Immature natural killer cell (primary cell): ENCODE results near the gene PDS5A. TPM values are rescaled to one million over a fixed set of nuclear protein-coding genes. Genes with fewer than 3 reads are reported as not detected.
A peak's percentile ranks its signal among the peaks of the same experiment; 100 is the strongest.
"Not testable (repeated sequence)": the region's sequence is repeated elsewhere in the genome, so short reads cannot be mapped to it uniquely, and the experiment has no call there.

Experiments
- DNase-seq, 3 donors: peaks; one replicate each; pipeline ENCODE4 v3.0.0; 2022; ENCODE audit warnings: mixed read lengths in 1 of 3
- H3K27ac Mint-ChIP-seq, 6 donors: one replicate each; pipeline ENCODE4 v1.8.0; 2020; ENCODE audit warnings: mixed read lengths in 6 of 6, mild to moderate bottlenecking in 5 of 6, inconsistent platforms in 4 of 6, moderate library complexity in 3 of 6
- H3K27me3 Mint-ChIP-seq, 3 donors: one replicate each; pipeline ENCODE4 v1.8.0; 2020 to 2021; ENCODE audit warnings: low read depth in 3 of 3, mild to moderate bottlenecking in 3 of 3, mixed read lengths in 3 of 3, moderate library complexity in 3 of 3, inconsistent platforms in 1 of 3
- H3K36me3 Mint-ChIP-seq, 3 donors: one replicate each; pipeline ENCODE4 v1.8.0; 2020; ENCODE audit warnings: mixed read lengths in 3 of 3, inconsistent platforms in 2 of 3, mild to moderate bottlenecking in 2 of 3
- H3K4me1 Mint-ChIP-seq, 2 donors: one replicate each; pipeline ENCODE4 v1.8.0; 2020; ENCODE audit warnings: inconsistent platforms in 2 of 2, mild to moderate bottlenecking in 2 of 2, mixed read lengths in 2 of 2, moderate library complexity in 1 of 2
- H3K4me3 Mint-ChIP-seq, 5 donors: one replicate each; pipeline ENCODE4 v1.8.0; 2020; ENCODE audit warnings: mild to moderate bottlenecking in 5 of 5, mixed read lengths in 5 of 5, inconsistent platforms in 3 of 5, moderate library complexity in 3 of 5
- H3K9me3 Mint-ChIP-seq, 6 donors: one replicate each; pipeline ENCODE4 v1.8.0; 2020; ENCODE audit warnings: mild to moderate bottlenecking in 6 of 6, mixed read lengths in 6 of 6, inconsistent platforms in 4 of 6, moderate library complexity in 3 of 6
- polyA plus RNA-seq, 3 donors: library from polyadenylated mRNA; unstranded; fragments of 300-500 nt; fragmentation: Illumina TruSeq; gene quantifications; one replicate each; pipeline ENCODE4 v1.2.3, GENCODE V29; 2021

PDS5A gene
- polyA plus RNA-seq = 10 to 100 TPM; 21.6 to 43.2 (median 23.7) TPM

- Mint-ChIP-seq H3K27ac (peak within 1 kb of the TSS; percentile 75 to 97 (median 95)), H3K4me1 (peaks cover 31 to 39% of the 10 kb centered on the region in 2 donors), H3K36me3 (peaks cover 0 to 18% (median 3%) of the 10 kb centered on the region in 3 donors), H3K4me3 (peak within 1 kb of the TSS; percentile 88 to 95 (median 92)), H3K27me3 (peaks cover 0 to 3% (median 1%) of the 10 kb centered on the region in 3 donors), H3K9me3 (peaks cover 0 to 2% (median 0%) of the 10 kb centered on the region in 6 donors)
- peak; percentile 87 to 91 (median 90) for DNase-seq
Measured at GRCh38 chr4:39977489-39978377, at the start of gene PDS5A. PDS5A (minus strand) TSS chr4:39977911; CDS start chr4:39976577, 1,334 bp downstream.

DNA sequence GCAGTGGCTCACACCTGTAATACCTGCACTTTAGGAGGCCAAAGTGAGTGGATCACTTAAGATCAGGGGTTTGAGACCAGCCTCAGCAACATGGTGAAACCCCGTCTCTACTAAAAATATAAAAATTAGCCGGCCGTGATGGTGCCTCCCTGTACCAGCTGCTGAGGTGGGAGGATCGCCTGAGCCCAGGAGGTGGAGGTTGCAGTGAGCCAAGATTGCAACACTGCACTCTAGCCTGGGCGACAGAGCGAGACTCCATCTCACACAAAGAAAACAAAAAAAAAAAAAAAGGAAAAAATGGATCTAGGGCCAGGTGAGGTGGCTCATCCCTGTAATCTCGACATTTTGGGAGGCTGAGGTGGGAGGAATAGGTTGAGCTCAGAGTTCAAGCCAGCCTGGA lies 46.3 kb upstream of the PDS5A start:
- not testable (repeated sequence) for DNase-seq, H3K4me1 Mint-ChIP-seq, H3K27me3 Mint-ChIP-seq, H3K9me3 Mint-ChIP-seq, H3K4me3 Mint-ChIP-seq, H3K36me3 Mint-ChIP-seq, H3K27ac Mint-ChIP-seq

- H3K9me3 Mint-ChIP-seq, H3K27ac Mint-ChIP-seq, DNase-seq, H3K4me3 Mint-ChIP-seq, H3K36me3 Mint-ChIP-seq, H3K27me3 Mint-ChIP-seq, H3K4me1 Mint-ChIP-seq: not testable (repeated sequence)
Measured at GRCh38 chr4:40021116-40021515, 43.4 kb upstream of the PDS5A start.

DNA sequence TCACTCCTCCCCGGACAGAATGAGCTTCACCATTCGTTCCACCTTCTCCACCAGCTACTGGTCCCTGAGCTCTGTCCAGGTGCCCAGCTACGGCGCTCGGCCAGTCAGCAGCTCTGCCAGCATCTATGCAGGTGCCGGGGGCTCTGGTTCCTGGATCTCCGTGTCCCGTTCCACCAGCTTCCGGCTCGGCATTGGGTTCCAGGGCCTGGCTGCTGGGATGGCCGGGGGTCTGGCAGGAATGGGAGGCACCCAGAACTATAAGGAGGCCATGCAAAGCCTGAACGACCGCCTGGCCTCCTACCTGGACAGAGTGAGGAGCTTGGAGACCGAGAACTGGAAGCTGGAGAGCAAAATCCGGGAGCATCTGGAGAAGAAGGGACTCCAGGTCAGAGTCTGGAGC lies 42.5 kb upstream of the PDS5A start:
- no peaks in the 10 kb centered on the region for H3K36me3 Mint-ChIP-seq
- DNase-seq = no peak
- peaks cover 0 to 4% (median 0%) of the 10 kb centered on the region in 3 donors for H3K27me3 Mint-ChIP-seq
- no peaks in the 10 kb centered on the region for H3K9me3 Mint-ChIP-seq
- no peak overlapping the region for H3K27ac Mint-ChIP-seq
- no peak overlapping the region for H3K4me3 Mint-ChIP-seq
- no peaks in the 10 kb centered on the region for H3K4me1 Mint-ChIP-seq

DNA sequence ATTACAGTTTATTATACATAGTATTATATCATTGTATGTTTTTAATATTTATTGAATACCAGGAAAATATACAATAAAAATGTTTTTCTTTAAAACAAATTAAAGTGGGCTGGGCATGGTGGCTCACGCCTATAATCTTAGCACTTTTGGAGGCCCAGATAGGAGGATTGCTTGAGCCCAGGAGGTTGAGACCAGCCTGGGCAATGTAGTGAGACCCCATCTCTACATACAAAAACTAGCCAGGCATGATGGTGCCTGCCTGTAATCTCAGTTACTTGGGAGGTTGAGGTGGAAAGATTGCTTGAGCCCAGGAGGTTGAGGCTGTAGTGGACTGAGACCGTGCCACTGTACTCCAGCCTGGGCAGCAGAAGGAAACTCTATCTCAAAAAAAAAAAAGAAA lies 38.3 kb upstream of the PDS5A start:
- H3K4me3 Mint-ChIP-seq = no peak overlapping the region
- H3K27me3 Mint-ChIP-seq = peaks cover 0 to 3% (median 0%) of the 10 kb centered on the region in 3 donors

DNA sequence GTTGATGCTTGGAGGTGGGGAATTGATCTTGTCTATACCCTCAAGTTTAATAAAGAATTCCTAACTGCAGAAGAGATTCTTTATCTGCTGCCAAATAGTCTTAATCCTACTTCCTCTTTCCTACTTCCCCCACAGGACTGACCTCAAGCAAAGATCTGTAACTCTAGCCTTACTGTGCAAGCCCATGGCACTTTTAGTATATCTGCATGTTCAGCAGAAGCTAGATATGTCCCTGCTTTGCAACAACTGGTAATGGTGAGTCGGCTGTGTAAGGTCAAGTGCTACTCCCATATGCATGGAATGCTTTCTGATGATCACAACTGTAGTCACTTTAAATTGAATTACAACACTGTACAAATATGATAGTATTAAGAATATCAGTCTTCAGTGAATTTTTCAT lies 26.3 kb upstream of the PDS5A start:
- no peak overlapping the region for H3K27ac Mint-ChIP-seq
- no peak for DNase-seq
- no peaks in the 10 kb centered on the region for H3K4me1 Mint-ChIP-seq
- H3K36me3 Mint-ChIP-seq = no peaks in the 10 kb centered on the region
- no peaks in the 10 kb centered on the region for H3K9me3 Mint-ChIP-seq
- H3K27me3 Mint-ChIP-seq = no peaks in the 10 kb centered on the region
- H3K4me3 Mint-ChIP-seq = no peak overlapping the region

More for the DNA sequence above, 38.3 kb upstream of the PDS5A start:
- Mint-ChIP-seq H3K27ac (no peak overlapping the region), H3K9me3 (no peaks in the 10 kb centered on the region), H3K36me3 (no peaks in the 10 kb centered on the region), H3K4me1 (no peaks in the 10 kb centered on the region)
- no peak for DNase-seq

DNA sequence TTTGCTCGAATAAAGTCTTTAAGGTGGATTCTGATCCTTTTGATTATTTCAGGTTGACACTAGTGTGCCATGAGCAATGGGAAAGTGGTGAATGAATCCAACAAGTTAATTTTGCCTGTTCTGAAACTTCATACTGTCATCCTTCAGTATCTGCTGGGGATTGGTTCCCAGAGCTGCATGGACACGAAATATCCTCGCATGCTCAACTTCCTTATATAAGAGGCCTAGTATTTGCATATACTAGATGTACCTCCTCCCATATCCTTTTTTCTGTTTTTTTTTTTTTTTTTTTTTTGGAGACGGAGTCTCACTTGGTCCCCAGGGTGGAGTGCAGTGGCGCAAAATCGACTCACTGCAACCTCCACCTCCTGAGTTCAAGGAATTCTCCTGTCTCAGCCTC lies 23.0 kb upstream of the PDS5A start:
- no peaks in the 10 kb centered on the region for H3K4me1 Mint-ChIP-seq
- no peak overlapping the region for H3K4me3 Mint-ChIP-seq
- H3K27ac Mint-ChIP-seq = no peak overlapping the region
- no peaks in the 10 kb centered on the region for H3K36me3 Mint-ChIP-seq
- H3K27me3 Mint-ChIP-seq = peaks cover 0 to 3% (median 0%) of the 10 kb centered on the region in 3 donors
- DNase-seq = no peak
- no peaks in the 10 kb centered on the region for H3K9me3 Mint-ChIP-seq

- peaks cover 0 to 3% (median 0%) of the 10 kb centered on the region in 3 donors for H3K27me3 Mint-ChIP-seq
- DNase-seq = no peak
- H3K36me3 Mint-ChIP-seq = no peaks in the 10 kb centered on the region
- no peaks in the 10 kb centered on the region for H3K9me3 Mint-ChIP-seq
- H3K27ac Mint-ChIP-seq = no peak overlapping the region
- no peaks in the 10 kb centered on the region for H3K4me1 Mint-ChIP-seq
- no peak overlapping the region for H3K4me3 Mint-ChIP-seq
Measured at GRCh38 chr4:39998659-39999345, 21.1 kb upstream of the PDS5A start.

- Mint-ChIP-seq H3K4me3 (no peak overlapping the region), H3K36me3 (no peaks in the 10 kb centered on the region), H3K27me3 (peaks cover 0 to 3% (median 0%) of the 10 kb centered on the region in 3 donors), H3K9me3 (no peaks in the 10 kb centered on the region), H3K4me1 (no peaks in the 10 kb centered on the region), H3K27ac (no peak overlapping the region)
- no peak for DNase-seq
Measured at GRCh38 chr4:39996811-39997210, 19.1 kb upstream of the PDS5A start.

DNA sequence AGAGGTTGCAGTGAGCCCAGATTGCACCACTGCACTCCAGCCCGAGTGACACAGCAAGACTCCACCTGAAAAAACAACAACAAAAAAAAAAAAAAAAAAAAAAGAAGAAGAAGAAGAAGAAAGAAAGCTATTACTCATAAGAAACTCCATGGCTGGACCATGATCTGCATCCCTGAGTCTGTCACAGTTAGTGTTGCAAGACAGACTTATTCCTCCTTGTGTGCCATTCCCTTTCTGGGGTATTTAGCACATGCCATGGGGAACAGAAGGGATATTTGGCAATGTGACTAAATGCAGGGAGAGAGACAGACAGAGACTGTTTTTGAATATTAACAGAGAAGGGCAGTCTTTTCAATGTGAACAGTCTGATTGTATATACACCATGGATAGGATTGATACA lies 16.7 kb upstream of the PDS5A start:
- Mint-ChIP-seq H3K27me3 (peaks cover 0 to 3% (median 0%) of the 10 kb centered on the region in 3 donors), H3K4me3 (no peak overlapping the region)
- DNase-seq = no peak

DNA sequence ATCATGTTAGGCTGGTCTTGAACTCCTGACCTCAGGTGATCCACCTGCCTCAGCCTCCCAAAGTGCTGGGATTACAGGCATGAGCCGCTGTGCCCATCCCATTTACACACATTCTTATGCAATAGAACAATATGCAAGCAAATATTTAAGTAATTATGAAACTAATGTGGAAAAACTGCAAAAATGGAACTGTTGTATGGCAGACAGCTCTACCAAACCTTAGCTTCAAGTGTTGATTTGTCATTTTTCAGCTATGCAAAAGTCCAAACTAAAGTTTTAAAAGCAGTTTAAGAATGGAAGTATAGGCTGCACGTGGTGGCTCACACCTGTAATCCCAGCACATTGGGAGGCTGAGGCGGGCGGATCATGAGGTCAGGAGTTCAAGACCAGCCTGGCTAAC lies 11.7 kb upstream of the PDS5A start:
- DNase-seq, H3K27me3 Mint-ChIP-seq, H3K9me3 Mint-ChIP-seq, H3K36me3 Mint-ChIP-seq, H3K4me1 Mint-ChIP-seq, H3K27ac Mint-ChIP-seq, H3K4me3 Mint-ChIP-seq: not testable (repeated sequence)

More for the DNA sequence above, 16.7 kb upstream of the PDS5A start:
- no peaks in the 10 kb centered on the region for H3K4me1 Mint-ChIP-seq
- H3K36me3 Mint-ChIP-seq = no peaks in the 10 kb centered on the region
- no peaks in the 10 kb centered on the region for H3K9me3 Mint-ChIP-seq
- H3K27ac Mint-ChIP-seq = no peak overlapping the region

GRCh38 chr4:39987485-39987884 lies 9.8 kb upstream of the PDS5A start:
- no peaks in the 10 kb centered on the region for H3K4me1 Mint-ChIP-seq
- peaks cover 0 to 1% (median 0%) of the 10 kb centered on the region in 3 donors for H3K27me3 Mint-ChIP-seq
- no peak overlapping the region for H3K4me3 Mint-ChIP-seq
- no peak overlapping the region for H3K27ac Mint-ChIP-seq
- no peaks in the 10 kb centered on the region for H3K9me3 Mint-ChIP-seq
- DNase-seq = no peak
- no peaks in the 10 kb centered on the region for H3K36me3 Mint-ChIP-seq

- peaks cover 21 to 28% of the 10 kb centered on the region in 2 donors for H3K4me1 Mint-ChIP-seq
- DNase-seq = no peak
- peaks cover 0 to 10% (median 3%) of the 10 kb centered on the region in 3 donors for H3K36me3 Mint-ChIP-seq
- peaks cover 0 to 3% (median 1%) of the 10 kb centered on the region in 3 donors for H3K27me3 Mint-ChIP-seq
- H3K9me3 Mint-ChIP-seq = peaks cover 0 to 2% (median 0%) of the 10 kb centered on the region in 6 donors
- H3K27ac Mint-ChIP-seq = peak overlapping the region in 3 of 6 donors; percentile 24 to 53 (median 29)
- peak overlapping the region in 4 of 5 donors; percentile 18 to 55 (median 28) for H3K4me3 Mint-ChIP-seq
Measured at GRCh38 chr4:39978904-39979303, 1.2 kb upstream of the PDS5A start.

- H3K36me3 Mint-ChIP-seq = peaks cover 0 to 13% (median 3%) of the 10 kb centered on the region in 3 donors
- H3K27me3 Mint-ChIP-seq = peaks cover 0 to 3% (median 1%) of the 10 kb centered on the region in 3 donors
- H3K4me1 Mint-ChIP-seq = peaks cover 26 to 34% of the 10 kb centered on the region in 2 donors
- DNase-seq = no peak
- peaks cover 0 to 2% (median 0%) of the 10 kb centered on the region in 6 donors for H3K9me3 Mint-ChIP-seq
- peak overlapping the region; percentile 75 to 97 (median 95) for H3K27ac Mint-ChIP-seq
- peak overlapping the region; percentile 85 to 92 (median 90) for H3K4me3 Mint-ChIP-seq
Measured at GRCh38 chr4:39978378-39978775, 666 bp upstream of the PDS5A start.
